ENCODE results near the gene SPHK1. TPM values are rescaled to one million over a fixed set of nuclear protein-coding genes. Genes with fewer than 3 reads are reported as not detected.
A peak's percentile ranks its signal among the peaks of the same experiment; 100 is the strongest.
"Not testable (repeated sequence)": the region's sequence is repeated elsewhere in the genome, so short reads cannot be mapped to it uniquely, and the experiment has no call there.

SPHK1 gene
- total RNA-seq, 1 donor from 2014 or later, result 2.0 TPM

GRCh38 chr17:76359375-76359774 lies 25.0 kb upstream of the SPHK1 start:
- Mint-ChIP-seq H3K4me1 (peaks cover 5% of the 10 kb centered on the region), H3K4me3 (no peak overlapping the region), H3K9me3 (no peaks in the 10 kb centered on the region), H3K36me3 (no peaks in the 10 kb centered on the region), H3K27ac (no peak overlapping the region), H3K27me3 (ENCODE audit: low read depth) (peaks cover 1% of the 10 kb centered on the region)
- no peak for DNase-seq (ENCODE audit: low spot score in 2 of 2, unreplicated experiment in 2 of 2)
- no peak for TF ChIP-seq CTCF (IDR thresholded peaks at IDR 0.05; ENCODE audit: unreplicated experiment)

DNA sequence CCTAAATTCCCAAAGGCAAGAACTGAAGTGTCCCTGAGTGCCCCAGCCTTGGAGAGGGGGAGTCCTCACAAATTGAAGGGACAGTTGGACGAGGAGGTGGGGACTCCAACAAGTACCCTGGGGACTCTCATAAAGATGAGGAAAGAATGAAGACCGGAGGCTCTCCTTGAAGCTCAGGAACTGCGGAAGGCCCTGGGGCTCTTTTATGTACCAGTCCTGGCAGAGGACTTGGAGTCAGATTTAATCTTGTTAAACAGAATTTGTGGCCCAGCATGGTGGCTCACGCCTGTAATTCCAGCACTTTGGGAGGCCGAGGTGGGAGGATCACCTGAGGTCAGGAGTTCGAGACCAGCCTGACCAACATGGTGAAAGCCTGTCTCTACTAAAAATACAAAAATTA lies 24.6 kb upstream of the SPHK1 start:
- not testable (repeated sequence) for DNase-seq (ENCODE audit: low spot score in 2 of 2, unreplicated experiment in 2 of 2); H3K9me3 Mint-ChIP-seq; H3K27me3 Mint-ChIP-seq (ENCODE audit: low read depth); H3K27ac Mint-ChIP-seq; H3K4me1 Mint-ChIP-seq; H3K36me3 Mint-ChIP-seq; H3K4me3 Mint-ChIP-seq

GRCh38 chr17:76360461-76360860 lies 23.9 kb upstream of the SPHK1 start:
- Mint-ChIP-seq H3K27ac (no peak overlapping the region), H3K9me3 (no peaks in the 10 kb centered on the region), H3K4me1 (peaks cover 4% of the 10 kb centered on the region), H3K36me3 (no peaks in the 10 kb centered on the region), H3K4me3 (no peak overlapping the region), H3K27me3 (ENCODE audit: low read depth) (peaks cover 1% of the 10 kb centered on the region)
- no peak for TF ChIP-seq CTCF (IDR thresholded peaks at IDR 0.05; ENCODE audit: unreplicated experiment)
- no peak for DNase-seq (ENCODE audit: low spot score in 2 of 2, unreplicated experiment in 2 of 2)

- no peak overlapping the region for H3K4me3 Mint-ChIP-seq
- TF ChIP-seq CTCF (IDR thresholded peaks at IDR 0.05; ENCODE audit: unreplicated experiment), result no peak
- no peaks in the 10 kb centered on the region for H3K36me3 Mint-ChIP-seq
- DNase-seq (ENCODE audit: low spot score in 2 of 2, unreplicated experiment in 2 of 2), result no peak
- H3K27me3 Mint-ChIP-seq (ENCODE audit: low read depth), result no peaks in the 10 kb centered on the region
- no peaks in the 10 kb centered on the region for H3K9me3 Mint-ChIP-seq
- peaks cover 13% of the 10 kb centered on the region for H3K4me1 Mint-ChIP-seq
- no peak overlapping the region for H3K27ac Mint-ChIP-seq
These were observed 21.1 kb upstream of the SPHK1 start for GRCh38 chr17:76363107-76363842.

DNA sequence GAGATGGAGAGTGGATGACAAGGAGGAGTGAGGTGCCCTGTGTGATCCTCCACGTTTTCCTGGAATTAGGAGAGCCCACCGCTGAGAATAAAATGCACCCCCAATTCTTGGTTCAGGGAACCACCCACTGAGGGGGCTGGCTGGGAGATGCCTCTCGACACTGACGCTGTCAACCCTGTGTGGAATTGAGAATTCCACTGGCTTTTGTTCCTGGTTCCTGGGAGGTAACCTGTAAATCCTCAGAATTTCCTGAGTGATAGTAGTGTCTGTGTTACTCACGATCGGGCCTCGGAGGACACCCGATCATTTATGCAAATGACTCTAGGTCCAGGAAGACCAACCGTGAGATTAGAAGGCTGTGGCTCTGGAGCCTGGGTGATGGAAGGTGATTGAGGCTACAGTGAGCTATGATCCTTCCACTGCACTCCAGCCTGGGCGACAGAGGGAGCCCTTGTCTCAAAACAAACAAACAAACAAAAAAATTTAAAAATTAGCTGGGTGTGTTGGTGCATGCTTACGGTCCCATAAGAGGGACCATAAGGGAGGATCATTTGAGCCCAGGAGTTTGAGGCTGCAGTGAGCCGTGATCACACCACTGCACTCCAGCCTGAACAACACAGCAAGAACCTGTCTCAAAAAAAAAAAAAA lies 19.0 kb upstream of the SPHK1 start:
- H3K4me1 Mint-ChIP-seq, result peaks cover 19% of the 10 kb centered on the region
- no peak overlapping the region for H3K27ac Mint-ChIP-seq
- no peak overlapping the region for H3K4me3 Mint-ChIP-seq
- no peak for TF ChIP-seq CTCF (IDR thresholded peaks at IDR 0.05; ENCODE audit: unreplicated experiment)
- no peak for DNase-seq (ENCODE audit: low spot score in 2 of 2, unreplicated experiment in 2 of 2)
- no peaks in the 10 kb centered on the region for H3K9me3 Mint-ChIP-seq
- no peaks in the 10 kb centered on the region for H3K36me3 Mint-ChIP-seq
- no peaks in the 10 kb centered on the region for H3K27me3 Mint-ChIP-seq (ENCODE audit: low read depth)

DNA sequence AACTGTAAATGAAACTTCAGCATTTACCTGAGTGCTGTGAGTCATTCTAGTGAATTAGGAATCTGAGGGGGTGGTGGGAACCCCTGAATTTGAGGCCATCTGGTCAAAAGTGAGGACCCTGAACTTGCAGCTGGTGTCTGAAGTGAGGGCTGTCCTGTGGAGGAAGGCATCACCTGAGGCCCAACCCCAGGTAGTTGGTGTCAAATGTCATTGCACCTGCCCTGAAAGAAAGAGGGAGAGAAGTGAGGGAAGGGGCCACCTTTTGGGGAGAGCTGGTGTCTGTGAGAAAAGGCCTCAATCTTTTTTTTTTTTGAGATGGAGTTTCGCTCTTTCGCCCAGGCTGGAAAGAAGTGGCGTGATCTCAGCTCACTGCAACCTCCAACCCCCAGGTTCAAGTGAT lies 18.2 kb upstream of the SPHK1 start:
- Mint-ChIP-seq H3K27ac (peak overlapping the region; percentile 16), H3K9me3 (no peaks in the 10 kb centered on the region)
- TF ChIP-seq CTCF (IDR thresholded peaks at IDR 0.05; ENCODE audit: unreplicated experiment), result no peak

More for the DNA sequence above, 18.2 kb upstream of the SPHK1 start:
- no peak for DNase-seq (ENCODE audit: low spot score in 2 of 2, unreplicated experiment in 2 of 2)
- Mint-ChIP-seq H3K4me3 (no peak overlapping the region), H3K36me3 (no peaks in the 10 kb centered on the region), H3K27me3 (ENCODE audit: low read depth) (no peaks in the 10 kb centered on the region), H3K4me1 (peaks cover 20% of the 10 kb centered on the region)

Measured in mesothelial cell of epicardium (in vitro differentiated cells).